GM19455 (cell line): ENCODE measurements around the gene TSPAN3.

Source experiments
- ATAC-seq: cut with Tn5 transposase; IDR thresholded peaks from one replicate; pipeline ENCODE4 v1.9.1; 2021; ENCODE audit not compliant: unreplicated experiment

Gene TSPAN3

DNA sequence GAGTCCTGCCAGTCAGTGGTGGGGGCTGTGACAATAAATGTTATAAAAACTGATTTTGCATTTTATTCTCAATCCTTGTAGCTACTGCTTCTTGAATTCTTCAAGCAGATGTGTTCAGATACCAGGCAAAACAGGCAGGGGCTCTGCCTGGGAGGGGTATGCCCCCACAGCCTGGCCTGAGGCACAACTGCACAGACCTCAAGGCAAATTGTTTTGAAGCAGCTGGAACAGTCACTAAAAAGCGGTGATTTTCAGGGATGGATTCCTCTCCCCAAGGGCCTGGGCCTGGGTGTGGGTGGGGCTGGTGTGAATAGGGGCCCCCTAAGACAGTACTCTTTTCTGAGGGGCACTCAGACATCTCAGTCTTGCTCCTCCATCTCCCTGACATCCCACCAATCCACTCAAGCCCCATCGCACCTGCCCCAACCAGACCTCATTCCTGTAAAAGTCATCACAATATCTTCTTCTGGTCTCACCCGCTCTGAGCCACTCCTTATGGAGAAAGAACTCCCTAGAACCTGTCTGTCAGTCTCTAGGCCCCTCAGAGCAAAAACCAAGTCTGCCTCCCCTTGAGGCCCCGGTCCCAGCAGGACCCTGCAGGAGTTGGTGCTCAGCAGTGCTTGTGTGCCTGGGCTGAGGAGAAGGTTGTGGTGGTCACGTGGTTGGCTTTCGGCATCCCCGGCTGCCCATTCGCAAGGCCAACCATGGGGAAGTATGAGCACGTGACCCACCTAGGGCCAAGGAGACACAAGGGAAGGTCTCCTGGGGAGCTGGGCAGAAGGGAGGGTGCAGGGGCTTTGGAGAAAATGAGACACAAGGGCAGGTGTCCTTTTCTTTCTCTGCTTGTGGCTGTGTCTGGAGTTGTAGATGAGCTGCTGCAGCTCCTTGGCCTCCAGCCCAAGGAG, 78.9 kb downstream of the TSPAN3 start:
- ATAC-seq: no peak
